Endodermal cell (in vitro differentiated cells): ENCODE data around the gene QRSL1. TPM values are rescaled to one million over a fixed set of nuclear protein-coding genes. Genes with fewer than 3 reads are reported as not detected.
A peak's percentile ranks its signal among the peaks of the same experiment; 100 is the strongest.

Experiments
- DNase-seq: peaks from one replicate; pipeline ENCODE4 v3.0.0-alpha.2; 2017
- H3K27ac ChIP-seq: 2 replicates; pipeline ENCODE4 v1.5.1; 2013; ENCODE audit warnings: mild to moderate bottlenecking, low read depth, low read length, moderate library complexity
- H3K27me3 ChIP-seq: 2 replicates; pipeline ENCODE4 v1.6.1; 2013; ENCODE audit warnings: mild to moderate bottlenecking, low read length, moderate library complexity; ENCODE audit not compliant: insufficient read depth, control insufficient read depth, poor library complexity, severe bottlenecking
- H3K36me3 ChIP-seq: 2 replicates; pipeline ENCODE4 v1.7.0; 2013; ENCODE audit warnings: mild to moderate bottlenecking, low read length, moderate library complexity; ENCODE audit not compliant: control insufficient read depth, insufficient read depth
- H3K4me1 ChIP-seq: one replicate; pipeline ENCODE4 v1.7.0; 2013; ENCODE audit warnings: low read length; ENCODE audit not compliant: control insufficient read depth, insufficient read depth
- H3K4me3 ChIP-seq: 2 replicates; pipeline ENCODE4 v1.5.1; 2013; ENCODE audit warnings: mild to moderate bottlenecking, low read length, moderate library complexity
- H3K9ac ChIP-seq: 2 replicates; pipeline ENCODE4 v1.6.1; 2013; ENCODE audit warnings: mild to moderate bottlenecking, low read length, moderate library complexity; ENCODE audit not compliant: poor library complexity, severe bottlenecking; ENCODE audit errors: extremely low read depth
- H3K9me3 ChIP-seq: 2 replicates; pipeline ENCODE4 v1.6.1; 2013; ENCODE audit warnings: mild to moderate bottlenecking, low read length, moderate library complexity; ENCODE audit not compliant: control insufficient read depth
- H3K27ac Mint-ChIP-seq: 2 replicates; pipeline ENCODE4 v1.8.0; 2020; ENCODE audit warnings: mixed read lengths
- H3K27me3 Mint-ChIP-seq: 2 replicates; pipeline ENCODE4 v1.8.0; 2021; ENCODE audit warnings: mild to moderate bottlenecking, mixed read lengths; ENCODE audit not compliant: insufficient read depth
- H3K36me3 Mint-ChIP-seq: 2 replicates; pipeline ENCODE4 v1.8.0; 2020; ENCODE audit warnings: low read depth, mixed read lengths
- H3K4me1 Mint-ChIP-seq: 2 replicates; pipeline ENCODE4 v1.8.0; 2020; ENCODE audit warnings: mixed read lengths
- H3K4me3 Mint-ChIP-seq: 2 replicates; pipeline ENCODE4 v1.8.0; 2020; ENCODE audit warnings: mild to moderate bottlenecking, moderate library complexity, mixed read lengths
- H3K9me3 Mint-ChIP-seq: 2 replicates; pipeline ENCODE4 v1.8.0; 2020; ENCODE audit warnings: mild to moderate bottlenecking, mixed read lengths
- WGBS, 2 experiments: methylation state at CpG; one replicate each; pipeline versions ENCODE4 v1.1.5 to v1.1.7; 2013; ENCODE audit warnings: missing lambda C conversion rate in 2 of 2, mixed read lengths in 1 of 2; ENCODE audit not compliant: insufficient coverage in 1 of 2, insufficient read length in 1 of 2; 5-methylcytosine and 5-hydroxymethylcytosine counted together
- total RNA-seq, 2 donors: library from RNA; stranded (reverse); fragmentation: NEBNext Ultra II Directional in 1 of 2; extraction: Animal tissue kit (Norgen Biotek cat#: 25700) in 1 of 2; gene quantifications; 2 replicates in 1 of 2; 3 replicates in 1 of 2; pipeline ENCODE4 v1.2.1, GENCODE V29; 2021
- TF ChIP-seq, protein P1 (sequence below): fragments of 200-600 bp; sonication (generic); conservative IDR thresholded peaks from 2 replicates; pipeline ENCODE4 v1.5.0; 2021; ENCODE audit warnings: antibody characterized with exemption, mild to moderate bottlenecking

The QRSL1 gene
- total RNA-seq, 2 donors from 2014 or later, result 10.8 to 12.7 TPM

GRCh38 chr6:106609699-106610098 is 19.7 kb upstream of the QRSL1 start:
- TF ChIP-seq, protein P1, sequence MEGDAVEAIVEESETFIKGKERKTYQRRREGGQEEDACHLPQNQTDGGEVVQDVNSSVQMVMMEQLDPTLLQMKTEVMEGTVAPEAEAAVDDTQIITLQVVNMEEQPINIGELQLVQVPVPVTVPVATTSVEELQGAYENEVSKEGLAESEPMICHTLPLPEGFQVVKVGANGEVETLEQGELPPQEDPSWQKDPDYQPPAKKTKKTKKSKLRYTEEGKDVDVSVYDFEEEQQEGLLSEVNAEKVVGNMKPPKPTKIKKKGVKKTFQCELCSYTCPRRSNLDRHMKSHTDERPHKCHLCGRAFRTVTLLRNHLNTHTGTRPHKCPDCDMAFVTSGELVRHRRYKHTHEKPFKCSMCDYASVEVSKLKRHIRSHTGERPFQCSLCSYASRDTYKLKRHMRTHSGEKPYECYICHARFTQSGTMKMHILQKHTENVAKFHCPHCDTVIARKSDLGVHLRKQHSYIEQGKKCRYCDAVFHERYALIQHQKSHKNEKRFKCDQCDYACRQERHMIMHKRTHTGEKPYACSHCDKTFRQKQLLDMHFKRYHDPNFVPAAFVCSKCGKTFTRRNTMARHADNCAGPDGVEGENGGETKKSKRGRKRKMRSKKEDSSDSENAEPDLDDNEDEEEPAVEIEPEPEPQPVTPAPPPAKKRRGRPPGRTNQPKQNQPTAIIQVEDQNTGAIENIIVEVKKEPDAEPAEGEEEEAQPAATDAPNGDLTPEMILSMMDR, result peak; percentile 74
- H3K4me1 Mint-ChIP-seq, result peaks cover 18% of the 10 kb centered on the region

DNA sequence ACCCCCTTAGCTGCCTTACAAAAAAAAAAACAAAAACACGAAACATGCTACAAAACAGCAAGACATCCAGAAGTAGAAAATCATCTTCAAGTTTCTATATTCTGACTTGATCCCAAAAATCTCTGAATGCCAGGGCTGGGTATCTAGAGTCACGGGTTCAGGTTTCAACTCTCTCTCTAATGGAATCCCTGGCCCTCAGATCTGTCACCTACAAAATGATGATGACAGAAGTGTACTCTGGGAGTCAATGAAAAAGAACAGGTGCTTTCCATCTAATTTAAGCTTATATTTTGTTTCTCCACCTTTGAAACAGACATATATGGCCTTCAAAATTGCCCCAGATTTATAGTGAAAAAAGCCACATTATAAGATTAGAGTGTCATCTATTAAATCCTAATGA is 18.3 kb upstream of the QRSL1 start:
- TF ChIP-seq, protein P1, result no peak
- Histone ChIP-seq H3K27me3 (no peaks in the 10 kb centered on the region), H3K4me1 (no peaks in the 10 kb centered on the region), H3K27ac (no peak overlapping the region), H3K9ac (no peak overlapping the region), H3K36me3 (no peaks in the 10 kb centered on the region), H3K9me3 (no peaks in the 10 kb centered on the region), H3K4me3 (no peak overlapping the region)
- Mint-ChIP-seq H3K36me3 (peaks cover 1% of the 10 kb centered on the region), H3K4me3 (no peak overlapping the region), H3K9me3 (peaks cover 4% of the 10 kb centered on the region), H3K27ac (no peak overlapping the region), H3K27me3 (no peaks in the 10 kb centered on the region), H3K4me1 (peaks cover 18% of the 10 kb centered on the region)
- 97 to 100% methylated on average over 1 to 2 of the region's 2 CpGs for WGBS, 2 experiments
- DNase-seq, result no peak

More at GRCh38 chr6:106609699-106610098, 19.7 kb upstream of the QRSL1 start:
- peaks cover 8% of the 10 kb centered on the region for H3K9me3 Mint-ChIP-seq
- Histone ChIP-seq H3K27ac (no peak overlapping the region), H3K4me1 (no peaks in the 10 kb centered on the region), H3K4me3 (no peak overlapping the region), H3K27me3 (no peaks in the 10 kb centered on the region), H3K36me3 (no peaks in the 10 kb centered on the region), H3K9ac (no peak overlapping the region), H3K9me3 (no peaks in the 10 kb centered on the region)
- H3K27ac Mint-ChIP-seq, result no peak overlapping the region
- no peaks in the 10 kb centered on the region for H3K27me3 Mint-ChIP-seq
- DNase-seq, result peak; percentile 69
- H3K36me3 Mint-ChIP-seq, result peaks cover 3% of the 10 kb centered on the region
- H3K4me3 Mint-ChIP-seq, result no peak overlapping the region
- 78 to 80% methylated on average over 5 to 6 of the region's 6 CpGs for WGBS, 2 experiments

DNA sequence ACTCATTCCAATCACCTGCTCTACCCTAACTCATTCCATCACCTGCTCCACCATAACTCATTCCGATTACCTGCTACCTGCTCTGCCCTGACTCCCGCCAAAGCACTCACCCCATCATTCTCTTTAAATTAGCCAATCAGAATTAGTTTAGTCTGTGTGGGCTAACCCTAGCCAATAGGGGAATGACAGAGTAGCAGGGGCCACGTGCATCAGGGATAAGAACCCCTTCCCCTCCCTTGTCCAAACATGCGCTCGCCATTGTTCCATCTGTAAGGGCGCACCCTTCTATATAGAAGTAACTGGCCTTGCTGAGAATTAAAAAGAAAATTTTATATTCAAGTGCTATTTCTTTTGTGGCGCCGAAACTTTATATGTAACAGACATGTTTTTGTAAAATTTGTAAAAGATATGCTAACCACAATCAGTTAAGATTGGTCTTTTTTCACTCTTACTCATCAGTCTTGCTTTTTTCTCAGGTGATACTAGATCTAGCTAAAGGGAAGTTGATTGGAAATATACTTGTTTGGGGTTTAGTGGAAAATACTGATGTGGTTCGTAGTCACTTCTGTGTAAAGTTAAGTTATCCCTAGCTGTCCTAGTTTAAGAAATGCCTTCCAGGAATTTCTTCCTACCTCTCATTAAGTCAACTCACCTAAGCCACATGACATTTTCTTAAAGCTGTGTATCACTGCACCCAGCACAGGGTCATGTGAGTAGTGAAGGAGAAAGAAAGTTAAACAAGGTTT is 16.5 kb upstream of the QRSL1 start:
- Mint-ChIP-seq H3K27me3 (no peaks in the 10 kb centered on the region), H3K9me3 (no peaks in the 10 kb centered on the region), H3K4me3 (no peak overlapping the region), H3K36me3 (peaks cover 1% of the 10 kb centered on the region), H3K27ac (no peak overlapping the region), H3K4me1 (peaks cover 31% of the 10 kb centered on the region)
- Histone ChIP-seq H3K36me3 (no peaks in the 10 kb centered on the region), H3K4me1 (no peaks in the 10 kb centered on the region), H3K27me3 (no peaks in the 10 kb centered on the region), H3K9me3 (no peaks in the 10 kb centered on the region), H3K27ac (no peak overlapping the region), H3K4me3 (no peak overlapping the region), H3K9ac (no peak overlapping the region)
- no peak for DNase-seq
- 89 to 92% methylated on average over 1 to 7 of the region's 9 CpGs for WGBS, 2 experiments
- TF ChIP-seq, protein P1, result no peak
